Activated T-cell treated with anti-CD3 and anti-CD28 coated beads for 24 hours (primary cell): ENCODE data around the gene GCH1.
A peak's percentile ranks its signal among the peaks of the same experiment; 100 is the strongest.
"Not testable (repeated sequence)": the region's sequence is repeated elsewhere in the genome, so short reads cannot be mapped to it uniquely, and the experiment has no call there.

Experiments
- DNase-seq: peaks from one replicate; pipeline ENCODE4 v3.0.0-alpha.2; 2020; ENCODE audit warnings: low read depth

The GCH1 gene

DNA sequence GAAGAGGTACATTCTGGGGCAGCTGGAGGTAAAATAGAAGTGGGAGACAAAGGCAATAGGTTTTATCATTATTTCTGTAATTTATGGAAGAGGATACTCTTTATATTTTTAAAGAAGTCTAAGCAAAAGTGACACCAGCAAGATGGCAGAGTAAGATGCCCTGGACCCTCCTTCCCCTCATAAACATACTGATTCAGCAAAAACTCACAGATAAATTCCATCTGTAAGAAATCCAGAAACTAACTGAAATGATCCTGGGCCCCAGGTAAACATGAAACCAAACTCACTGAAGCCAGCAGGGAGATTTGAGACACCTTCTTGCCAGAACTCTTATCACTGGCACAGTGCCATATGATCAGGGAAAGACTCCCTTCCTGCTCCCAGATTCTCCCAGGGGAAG, 79.9 kb downstream of the GCH1 start:
- DNase-seq = no peak

DNA sequence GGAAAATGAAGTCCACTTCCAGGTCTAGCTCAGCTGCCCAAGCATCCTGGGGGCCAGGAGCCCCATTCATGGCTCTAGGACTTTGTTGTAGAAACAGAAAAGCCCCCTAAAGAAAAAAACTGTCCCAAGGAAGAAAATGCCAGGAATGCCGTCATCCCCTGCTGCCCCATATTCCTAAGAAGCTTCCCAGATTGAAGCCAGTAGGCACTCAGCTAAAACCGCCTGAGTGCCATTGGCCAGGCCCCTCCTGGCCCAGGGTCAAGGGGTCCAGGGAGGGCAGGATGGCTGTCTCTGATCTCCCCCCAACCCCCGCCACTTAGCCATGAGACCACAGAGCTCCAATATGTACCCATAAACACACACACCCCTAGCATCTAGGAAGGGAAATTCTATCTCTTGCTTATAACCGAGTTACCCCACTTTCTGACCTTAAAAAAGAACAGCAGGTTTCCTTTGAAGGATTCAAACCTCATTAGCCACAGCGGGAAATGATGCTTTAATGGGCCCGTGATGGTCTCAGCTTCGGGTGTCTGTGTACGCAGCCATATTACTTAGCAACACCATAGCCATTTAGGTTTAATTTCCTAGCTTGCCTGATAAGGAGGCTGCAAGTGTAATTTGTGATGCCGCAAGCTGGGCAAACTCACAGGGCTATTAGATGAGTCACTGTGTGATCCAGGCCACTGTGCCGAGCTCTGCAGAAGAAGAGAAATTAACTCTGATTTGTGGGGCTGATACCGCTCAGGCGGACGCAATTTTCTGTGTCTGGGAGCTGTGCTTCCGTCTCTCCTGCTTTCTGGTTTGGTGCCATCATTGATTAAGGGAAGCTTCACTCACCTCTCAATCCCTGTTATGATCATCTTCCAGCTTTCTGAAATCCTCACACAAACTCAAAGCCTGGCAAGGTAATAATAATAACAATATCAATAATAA, 84.2 kb downstream of the GCH1 start:
- DNase-seq = no peak

DNA sequence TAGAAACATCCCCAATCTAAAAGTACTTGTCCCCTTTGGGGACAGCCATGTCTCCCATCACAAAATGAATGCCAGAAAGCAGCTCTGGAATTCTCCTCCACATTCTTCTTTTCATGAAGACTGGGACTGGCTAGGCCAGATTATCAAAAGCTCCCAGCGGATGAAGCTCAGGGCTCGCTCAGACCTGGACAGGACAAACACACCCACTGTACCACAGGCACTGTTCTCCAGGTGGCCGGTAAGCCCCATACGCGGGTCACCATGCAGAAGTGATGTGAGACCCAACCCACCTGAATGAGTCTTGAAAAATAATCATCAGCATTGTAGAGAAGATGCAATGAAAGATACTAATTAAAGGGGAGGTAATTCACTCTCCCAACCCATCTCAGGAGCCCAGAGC, 85.1 kb downstream of the GCH1 start:
- no peak for DNase-seq

DNA sequence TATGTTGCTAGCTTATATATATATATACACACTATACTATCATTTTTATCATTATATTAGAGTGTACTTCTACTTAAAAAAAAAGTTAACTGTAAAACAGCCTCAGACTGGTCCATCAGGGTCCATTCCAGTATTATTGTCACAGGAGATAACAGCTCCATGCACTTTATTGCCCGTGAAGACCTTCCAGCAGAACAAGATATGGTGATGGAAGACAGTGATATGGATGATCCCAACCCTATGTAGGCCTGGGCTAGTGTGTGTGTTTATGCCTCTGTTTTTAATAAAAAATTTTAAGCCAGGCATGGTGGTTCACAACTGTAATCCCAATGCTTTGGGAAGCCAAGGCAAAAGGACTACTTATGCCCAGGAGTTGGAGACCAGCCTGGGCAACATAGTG, 86.2 kb downstream of the GCH1 start:
- no peak for DNase-seq

DNA sequence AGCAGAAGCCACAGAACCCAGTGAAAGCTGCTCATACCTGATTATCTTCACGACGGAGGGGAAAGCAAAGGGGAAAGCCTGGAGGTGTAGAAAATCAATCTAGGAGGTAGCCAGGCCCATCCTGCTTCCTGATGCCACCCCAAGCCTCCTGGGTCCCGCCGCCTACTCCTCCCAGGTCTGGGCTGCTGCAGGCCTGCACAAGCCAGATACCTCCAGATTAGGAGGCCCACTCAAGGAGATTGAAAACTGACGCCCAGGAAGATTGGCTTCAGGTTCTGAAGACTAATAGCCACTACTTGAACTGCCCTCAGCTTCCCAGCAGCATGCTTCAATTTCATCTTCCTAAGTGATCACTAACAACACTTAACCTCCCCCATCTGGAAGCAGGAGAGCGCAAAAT, 87.1 kb downstream of the GCH1 start:
- DNase-seq = no peak

DNA sequence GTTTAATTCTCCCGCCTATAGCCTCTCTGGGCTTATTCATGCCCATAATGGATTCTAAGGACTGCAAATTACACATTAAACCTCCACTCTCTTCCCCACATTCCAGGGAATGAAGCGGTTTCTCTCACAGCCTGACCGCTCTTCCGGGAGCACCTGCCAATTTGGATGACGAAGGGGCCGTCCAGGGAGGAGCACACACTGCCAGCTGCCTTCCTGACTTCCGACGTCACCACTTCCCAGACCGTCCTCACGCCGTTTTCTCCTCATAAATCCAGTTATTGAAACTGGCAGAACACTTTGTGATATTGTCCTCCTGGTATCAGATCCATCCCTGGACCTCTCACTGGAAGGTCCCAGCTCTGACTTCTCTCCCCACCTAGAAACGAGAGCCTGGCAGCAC, 87.6 kb downstream of the GCH1 start:
- DNase-seq = no peak

DNA sequence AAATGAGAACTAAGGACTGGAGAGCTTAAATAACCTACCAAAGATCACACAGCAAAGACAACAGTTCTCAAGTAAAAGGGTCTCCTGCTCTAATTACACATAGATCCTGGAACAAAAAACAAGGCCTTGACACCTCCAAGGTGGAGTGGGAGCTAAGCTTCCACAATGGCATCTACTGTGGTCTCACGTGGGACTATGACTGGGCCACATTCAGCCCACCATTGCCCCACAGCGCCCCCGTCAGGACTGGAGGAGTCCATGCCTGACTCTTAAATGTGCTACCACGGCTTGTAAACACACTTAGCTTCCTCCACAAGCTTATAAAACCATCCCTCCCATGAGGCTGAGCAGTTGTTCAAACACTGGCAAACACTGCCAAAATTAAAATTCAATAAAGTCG, 88.5 kb downstream of the GCH1 start:
- no peak for DNase-seq

DNA sequence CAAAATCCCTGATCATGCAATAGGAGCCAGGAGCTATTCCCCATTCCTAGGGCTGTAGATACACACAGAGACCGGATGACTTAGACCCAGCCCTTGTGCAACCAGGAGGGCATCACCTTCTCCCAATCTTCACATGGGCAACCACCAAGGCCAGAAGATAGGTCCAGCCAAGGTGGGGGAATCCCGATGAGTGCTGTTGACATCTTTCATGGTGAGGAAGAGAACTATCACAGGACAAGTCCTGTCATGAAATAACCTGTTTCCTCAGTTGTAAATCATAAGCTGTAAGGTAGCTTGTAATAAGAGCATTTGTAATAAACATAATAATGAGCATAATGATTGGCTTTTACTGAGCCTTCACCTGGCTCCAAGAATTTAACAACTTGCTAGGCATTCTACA, 89.5 kb downstream of the GCH1 start:
- no peak for DNase-seq

DNA sequence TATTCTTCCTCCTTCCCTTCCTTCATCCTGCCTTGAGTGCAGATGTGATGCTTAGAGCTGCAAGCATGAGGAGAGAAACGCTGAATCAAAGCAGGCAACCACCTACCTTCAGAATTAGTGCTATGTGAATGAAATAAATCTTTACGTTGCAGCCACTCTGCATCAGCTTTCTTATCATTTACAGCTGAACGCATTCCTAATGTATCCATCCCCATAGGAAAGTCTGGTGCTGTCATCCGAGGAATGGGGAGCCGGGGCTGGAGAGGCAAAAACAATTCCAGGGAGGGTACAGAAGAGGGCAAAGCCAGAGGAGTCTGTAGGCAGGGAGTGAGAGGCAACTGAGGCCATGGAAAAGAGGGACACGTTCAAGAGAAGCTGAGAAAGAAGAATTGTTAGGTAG, 90.0 kb downstream of the GCH1 start:
- DNase-seq = no peak

DNA sequence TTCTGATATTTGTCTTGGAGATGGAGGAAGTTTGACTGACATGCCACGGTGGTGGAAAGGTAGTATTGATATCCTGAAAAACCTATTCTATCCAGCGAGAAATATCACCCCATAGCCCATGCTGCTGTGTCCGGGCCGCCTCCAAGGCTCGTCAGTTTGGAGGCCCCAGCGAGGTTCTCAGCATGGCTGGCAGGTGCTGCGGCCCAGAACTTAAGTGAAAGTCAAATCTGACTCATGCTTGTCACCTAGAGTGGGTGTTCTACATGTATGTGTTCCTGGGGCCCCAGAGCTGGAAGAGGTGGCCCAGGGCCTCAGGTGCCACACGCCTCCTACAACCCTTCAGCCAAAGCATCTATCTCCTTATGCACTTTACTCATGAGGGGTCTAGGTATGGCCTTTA, 92.9 kb downstream of the GCH1 start:
- no peak for DNase-seq

DNA sequence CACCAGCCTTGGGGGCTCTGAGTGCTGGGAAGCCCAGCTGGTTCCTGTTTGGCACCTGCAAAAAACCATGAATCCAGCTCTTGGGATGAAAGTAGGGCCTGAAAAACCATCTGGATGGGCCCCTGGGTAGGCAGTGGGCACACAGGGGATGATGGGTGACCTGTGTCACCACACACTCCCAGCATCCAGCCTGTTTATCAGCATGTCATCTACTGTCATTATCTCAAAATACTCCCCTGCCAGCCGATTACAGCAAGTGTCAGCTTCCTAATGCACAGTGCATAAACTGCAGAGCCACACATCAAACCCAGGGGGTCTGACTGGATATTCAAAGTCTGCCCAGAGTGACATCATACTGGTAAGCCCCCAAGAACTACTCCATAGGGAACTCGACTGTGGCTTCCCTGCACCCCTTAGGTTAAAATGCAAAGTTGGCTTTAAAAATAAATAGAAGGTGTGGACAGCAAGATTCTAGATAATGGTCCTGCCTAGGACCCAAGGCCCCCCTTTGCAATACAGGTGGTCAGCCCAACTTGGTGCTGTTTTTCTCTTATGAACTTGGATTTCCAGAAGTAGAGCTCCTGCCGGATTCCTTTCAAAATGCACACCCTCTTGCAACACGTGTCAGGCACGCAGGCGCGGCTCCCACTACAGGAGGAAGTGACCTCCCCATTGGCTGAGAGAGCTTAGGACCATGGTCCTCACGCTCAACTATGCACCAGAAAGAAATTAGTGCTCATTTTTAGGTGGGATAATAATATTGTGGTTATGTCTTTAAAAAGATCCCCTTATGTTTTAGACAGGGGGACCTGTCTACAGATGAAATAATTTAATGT, 94.1 kb downstream of the GCH1 start:
- DNase-seq = no peak

DNA sequence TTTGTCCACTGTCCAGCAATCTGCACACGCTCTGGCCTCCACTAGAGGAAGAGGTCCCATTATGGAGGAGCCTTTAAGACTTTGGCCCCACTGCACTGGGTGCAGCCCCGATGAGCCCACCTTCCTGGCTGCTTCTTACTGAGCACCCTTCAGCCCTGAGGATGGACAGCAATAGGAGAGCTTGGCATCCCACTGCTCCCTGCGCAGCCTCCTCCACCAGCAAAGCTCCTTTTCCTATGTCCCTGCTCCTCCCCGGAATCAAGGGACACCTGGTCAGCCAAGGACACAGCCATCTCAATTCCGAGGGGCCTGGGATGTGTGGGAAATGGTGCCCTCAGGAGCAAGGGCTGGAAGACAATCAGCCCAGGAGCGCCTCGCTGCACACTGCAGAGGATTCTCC, 94.7 kb downstream of the GCH1 start:
- no peak for DNase-seq

DNA sequence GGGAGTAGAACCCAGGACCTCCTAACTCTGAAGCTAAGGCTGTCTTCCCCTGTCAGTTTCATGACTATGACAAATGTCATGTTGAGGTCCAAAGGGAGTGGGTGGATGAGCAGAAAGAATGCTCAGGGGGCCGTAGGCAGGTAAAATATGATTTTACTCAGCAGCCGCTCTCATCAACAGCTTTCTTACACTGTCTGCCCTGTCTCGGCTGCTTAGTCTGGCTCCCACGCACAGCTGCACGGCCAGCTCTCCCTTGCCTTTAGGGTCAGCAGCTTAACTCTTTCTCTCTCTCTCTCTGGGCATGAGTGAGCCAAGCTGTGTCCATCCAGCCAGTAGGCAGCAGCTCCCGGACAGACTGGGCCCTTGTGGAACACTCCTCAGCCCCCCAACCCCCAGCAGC, 95.2 kb downstream of the GCH1 start:
- no peak for DNase-seq

DNA sequence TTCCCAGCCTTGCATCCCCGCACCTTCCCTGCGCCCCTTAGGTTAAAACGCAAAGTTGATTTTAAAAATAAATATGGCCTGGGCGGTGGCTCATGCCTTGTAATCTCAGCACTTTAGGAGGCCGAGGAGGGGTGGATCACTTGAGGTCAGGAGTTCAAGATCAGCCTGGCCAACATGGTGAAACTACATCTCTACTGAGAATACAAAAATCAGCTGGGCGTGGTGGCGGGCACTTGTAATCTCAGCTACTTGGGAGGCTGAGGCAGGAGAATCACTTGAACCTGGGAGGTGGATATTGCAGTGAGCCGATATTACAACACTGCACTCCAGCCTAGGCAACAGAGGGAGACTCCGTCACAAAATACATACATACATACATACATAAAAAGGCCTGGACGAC, 96.0 kb downstream of the GCH1 start:
- DNase-seq = no peak

DNA sequence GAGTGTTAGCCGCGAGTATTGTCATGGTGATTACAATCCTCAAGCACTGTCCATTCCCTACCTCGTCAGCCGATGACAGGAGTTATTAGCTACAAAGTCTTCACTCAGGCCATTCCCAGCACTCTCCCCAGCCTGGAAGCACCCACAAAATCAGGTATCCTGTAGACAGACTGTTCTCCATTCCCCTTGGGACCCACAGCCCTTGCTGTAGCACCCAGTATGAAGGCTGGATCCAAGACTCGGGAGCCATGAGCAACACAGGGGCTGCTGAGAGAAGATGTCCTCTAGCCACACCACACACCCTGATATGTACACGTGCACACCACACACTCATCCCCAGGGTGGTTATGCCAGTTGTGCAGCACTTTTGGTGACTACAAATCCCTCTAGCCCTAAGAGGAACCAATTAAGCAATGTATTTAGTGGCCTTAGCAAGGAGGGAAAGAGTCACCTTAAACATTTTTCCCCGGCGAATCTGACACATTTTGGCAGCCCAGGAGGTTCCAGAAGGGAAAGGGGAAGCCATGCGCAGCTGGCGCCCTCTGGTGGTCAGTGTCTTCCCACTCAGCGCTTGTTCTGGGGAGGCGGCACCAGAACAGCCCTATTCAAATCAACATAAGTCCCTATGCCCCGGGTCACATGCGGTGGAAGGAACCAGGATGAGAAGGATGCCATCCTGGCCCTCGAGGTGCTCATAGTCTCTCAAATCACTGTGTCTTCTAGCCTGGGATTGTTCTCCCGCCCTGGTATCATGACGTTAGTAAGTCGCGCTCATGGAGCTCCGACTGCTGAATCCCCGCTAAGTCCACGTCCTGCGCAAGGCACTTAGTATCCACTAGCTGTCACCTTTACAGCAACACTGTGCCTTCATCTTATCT, 96.9 kb downstream of the GCH1 start:
- DNase-seq = peak; percentile 71

DNA sequence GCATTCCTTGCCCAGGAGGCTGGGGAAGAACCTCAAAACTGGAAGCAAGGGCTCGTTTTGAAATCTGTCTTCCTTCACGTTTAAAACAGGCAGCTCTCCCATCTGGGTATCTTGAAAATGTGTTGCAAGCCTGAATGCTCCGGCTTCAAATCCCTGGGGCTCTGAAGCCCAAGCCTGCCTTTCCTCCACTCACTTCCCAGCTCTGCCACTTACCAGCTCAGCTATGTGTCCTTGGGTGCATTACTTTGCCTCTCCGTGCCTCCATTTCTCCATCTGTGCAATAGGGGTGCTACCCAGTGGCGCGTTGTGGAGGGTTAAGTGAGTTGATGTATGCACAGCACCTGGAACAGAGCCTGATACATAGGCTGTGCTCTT, 97.6 kb downstream of the GCH1 start:
- no peak for DNase-seq

DNA sequence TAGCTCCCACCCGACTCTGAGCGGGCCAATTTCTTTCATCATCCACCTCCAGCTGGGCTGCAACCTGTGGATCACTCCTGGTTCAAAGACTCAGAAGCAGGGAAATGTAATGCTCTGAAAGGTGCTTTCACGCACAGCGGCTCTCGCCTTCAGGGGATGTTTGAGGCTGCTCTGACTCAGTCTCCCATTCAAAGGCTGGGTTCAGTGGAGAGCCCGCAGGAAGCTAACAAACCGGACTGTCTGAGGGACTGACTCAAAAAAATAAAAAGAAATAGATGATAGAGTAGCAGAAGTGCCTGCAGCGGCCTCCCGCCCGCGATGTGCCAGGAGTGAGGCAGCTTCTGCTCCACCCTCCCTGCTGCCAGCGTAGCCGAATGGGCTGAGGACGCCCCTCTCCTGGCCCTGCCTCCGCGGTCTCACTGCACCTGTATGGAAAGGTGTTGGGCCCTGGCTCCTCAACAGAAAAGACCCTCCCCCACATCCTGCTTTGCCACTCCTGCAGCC, 98.0 kb downstream of the GCH1 start:
- no peak for DNase-seq

DNA sequence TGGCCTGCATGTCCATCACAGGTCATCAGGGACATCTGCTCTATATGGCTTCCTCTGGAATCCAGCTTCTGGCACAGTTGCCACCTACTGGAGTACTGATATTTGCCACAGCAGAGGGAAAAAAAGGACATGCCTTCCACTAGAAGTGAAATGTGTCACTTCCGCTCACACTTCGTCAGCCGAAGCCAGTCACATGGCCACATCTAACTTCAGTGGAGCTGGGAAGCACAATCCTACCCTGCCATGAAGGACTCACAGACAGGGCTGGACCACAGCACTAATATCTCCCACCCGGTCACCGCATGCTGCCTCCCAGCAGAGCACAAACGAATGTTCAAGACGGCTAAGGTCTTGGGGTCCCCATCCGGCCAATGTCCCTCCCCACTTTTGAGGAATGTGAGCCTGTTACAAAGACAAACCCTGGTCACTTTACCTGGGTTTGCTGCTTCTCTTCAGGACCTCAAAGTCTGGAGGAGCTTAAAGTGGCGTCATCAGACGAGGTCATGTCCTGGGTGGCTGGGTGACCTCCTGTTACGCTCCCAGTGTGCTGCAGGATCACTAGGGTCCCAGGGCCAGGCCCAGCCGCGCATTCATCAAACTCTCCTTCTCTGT, 98.6 kb downstream of the GCH1 start:
- no peak for DNase-seq

DNA sequence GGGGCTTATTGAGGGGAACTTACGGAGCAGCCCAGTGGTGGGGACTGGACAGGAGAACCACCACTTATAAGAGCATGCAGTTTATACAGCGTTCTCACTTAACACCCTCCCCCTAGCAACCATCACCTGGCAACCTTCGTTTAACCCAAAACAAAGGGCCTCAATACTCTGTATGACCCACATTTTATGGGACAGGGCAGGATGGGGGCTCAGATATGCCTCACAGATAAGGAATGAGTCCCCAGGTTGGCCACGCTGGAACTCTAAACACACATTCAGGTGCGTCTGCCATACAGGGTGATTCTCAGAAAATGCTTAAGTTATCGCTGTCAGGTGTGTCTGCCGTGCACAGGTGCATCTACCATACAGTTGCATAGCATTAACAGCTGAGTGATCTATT, 99.2 kb downstream of the GCH1 start:
- DNase-seq = no peak

DNA sequence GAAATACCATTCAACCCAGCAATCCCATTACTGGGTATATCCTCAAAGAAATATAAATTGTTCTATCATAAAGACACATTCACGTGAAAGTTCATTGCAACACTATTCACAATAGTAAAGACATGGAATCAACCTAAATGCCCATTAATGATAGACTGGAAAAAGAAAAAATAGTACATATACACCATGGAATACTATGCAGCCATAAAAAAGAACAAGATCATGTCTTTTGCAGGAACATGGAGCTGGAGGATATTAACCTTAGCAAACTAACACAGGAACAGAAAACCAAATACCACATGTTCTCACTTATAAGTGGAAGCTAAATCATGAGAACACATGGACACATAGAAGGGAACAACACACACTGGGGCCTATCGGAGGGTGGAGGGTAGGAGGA, 101.1 kb downstream of the GCH1 start:
- DNase-seq = not testable (repeated sequence)

DNA sequence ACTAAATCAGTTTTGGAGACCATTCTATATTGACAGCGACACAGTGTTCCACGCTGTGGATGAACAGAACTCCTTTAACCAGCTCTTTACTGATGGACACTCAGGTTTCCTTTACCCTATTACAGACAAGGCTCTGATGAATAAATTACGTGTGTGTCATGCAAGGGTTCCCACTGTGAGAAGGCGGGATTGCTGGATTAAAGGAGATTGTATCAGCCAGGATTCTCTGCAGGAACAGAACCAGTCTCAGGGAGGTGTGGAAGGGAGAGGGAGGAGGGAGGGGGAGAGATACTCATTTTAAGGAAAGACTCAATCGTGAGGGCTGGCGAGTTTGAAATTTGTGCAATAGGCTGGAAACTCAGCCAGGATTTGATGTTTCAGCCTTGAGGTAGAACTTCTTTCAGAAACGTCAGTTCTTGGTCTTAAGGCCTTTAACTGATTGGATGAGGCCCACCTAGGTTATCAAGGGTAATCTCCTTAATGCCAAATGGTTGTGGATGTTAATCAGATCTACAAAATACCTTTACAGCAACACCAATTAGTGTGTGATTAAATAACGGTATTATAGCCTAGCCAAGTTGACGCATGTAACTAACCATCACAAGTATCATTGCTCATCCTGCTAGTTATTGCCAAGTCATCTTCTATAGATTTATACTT, 104.0 kb downstream of the GCH1 start:
- no peak for DNase-seq
